Cardiac fibroblast (primary cell): ENCODE results near the gene SPACA9.

Experiments
- DNase-seq, 2 donors: peaks; one replicate each; pipeline versions ENCODE4 v3.0.0 to v3.0.0-alpha.2; 2010; ENCODE audit warnings: low read depth in 2 of 2
- H3K4me3 ChIP-seq, 2 donors: replicated peaks in 1 of 2; 1 replicate in 1 of 2; 2 replicates in 1 of 2; pipeline ENCODE4 v1.5.1; 2011; ENCODE audit warnings: low read depth in 2 of 2, low read length in 2 of 2, mild to moderate bottlenecking in 2 of 2, moderate library complexity in 1 of 2
- TF ChIP-seq, protein P1 (sequence below): IDR thresholded peaks from one replicate; pipeline ENCODE4 v1.5.1; 2011; ENCODE audit warnings: low read depth, mild to moderate bottlenecking, low read length, inconsistent platforms

SPACA9 gene

GRCh38 chr9:132935026-132935425 lies 56.3 kb downstream of the SPACA9 start:
- no peak overlapping the region for H3K4me3 ChIP-seq
- TF ChIP-seq, protein P1, sequence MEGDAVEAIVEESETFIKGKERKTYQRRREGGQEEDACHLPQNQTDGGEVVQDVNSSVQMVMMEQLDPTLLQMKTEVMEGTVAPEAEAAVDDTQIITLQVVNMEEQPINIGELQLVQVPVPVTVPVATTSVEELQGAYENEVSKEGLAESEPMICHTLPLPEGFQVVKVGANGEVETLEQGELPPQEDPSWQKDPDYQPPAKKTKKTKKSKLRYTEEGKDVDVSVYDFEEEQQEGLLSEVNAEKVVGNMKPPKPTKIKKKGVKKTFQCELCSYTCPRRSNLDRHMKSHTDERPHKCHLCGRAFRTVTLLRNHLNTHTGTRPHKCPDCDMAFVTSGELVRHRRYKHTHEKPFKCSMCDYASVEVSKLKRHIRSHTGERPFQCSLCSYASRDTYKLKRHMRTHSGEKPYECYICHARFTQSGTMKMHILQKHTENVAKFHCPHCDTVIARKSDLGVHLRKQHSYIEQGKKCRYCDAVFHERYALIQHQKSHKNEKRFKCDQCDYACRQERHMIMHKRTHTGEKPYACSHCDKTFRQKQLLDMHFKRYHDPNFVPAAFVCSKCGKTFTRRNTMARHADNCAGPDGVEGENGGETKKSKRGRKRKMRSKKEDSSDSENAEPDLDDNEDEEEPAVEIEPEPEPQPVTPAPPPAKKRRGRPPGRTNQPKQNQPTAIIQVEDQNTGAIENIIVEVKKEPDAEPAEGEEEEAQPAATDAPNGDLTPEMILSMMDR: no peak
- DNase-seq: no peak

GRCh38 chr9:132937463-132937901 lies 58.8 kb downstream of the SPACA9 start:
- TF ChIP-seq, protein P1: no peak

DNA sequence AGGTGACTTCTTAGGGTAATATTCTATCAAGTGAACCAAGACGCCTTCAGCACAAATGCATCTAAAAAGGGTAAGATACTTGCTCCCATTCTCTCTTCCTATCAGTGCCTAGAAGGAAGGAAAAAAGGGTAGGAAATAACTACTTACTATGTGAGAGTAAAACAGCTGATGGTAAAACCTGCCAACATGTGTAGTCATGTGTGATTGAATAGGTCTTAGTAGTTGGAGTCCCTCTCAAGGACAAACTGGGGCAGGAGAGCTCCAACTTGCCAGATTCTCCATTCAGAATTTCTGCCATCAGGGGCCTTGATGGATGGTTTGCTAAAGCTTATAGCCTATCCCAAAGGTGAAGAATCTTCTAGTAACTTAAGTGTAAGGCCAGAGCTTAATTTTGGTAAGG lies 60.5 kb downstream of the SPACA9 start:
- no peak for DNase-seq
- TF ChIP-seq, protein P1: no peak
- H3K4me3 ChIP-seq: no peak overlapping the region

More at GRCh38 chr9:132937463-132937901, 58.8 kb downstream of the SPACA9 start:
- H3K4me3 ChIP-seq: no peak overlapping the region
- peak in 1 of 2 donors; percentile 33 for DNase-seq
